ENCODE measurements around the gene HSD17B1.

Gene HSD17B1

GRCh38 chr17:42512733-42513251 is 39.9 kb upstream of the HSD17B1 start:
- no peak overlapping the region for H3K4me3 ChIP-seq (ENCODE audit: low read depth, low read length)
- TF ChIP-seq CTCF (IDR thresholded peaks at IDR 0.05; ENCODE audit: borderline replicate concordance, insufficient read depth, low read depth, low read length): no peak

GRCh38 chr17:42513686-42514085 is 39.0 kb upstream of the HSD17B1 start:
- H3K4me3 ChIP-seq (ENCODE audit: low read depth, low read length): no peak overlapping the region
- TF ChIP-seq CTCF (IDR thresholded peaks at IDR 0.05; ENCODE audit: borderline replicate concordance, insufficient read depth, low read depth, low read length): no peak

- TF ChIP-seq CTCF (IDR thresholded peaks at IDR 0.05; ENCODE audit: borderline replicate concordance, insufficient read depth, low read depth, low read length): no peak
- no peak overlapping the region for H3K4me3 ChIP-seq (ENCODE audit: low read depth, low read length)
Measured at GRCh38 chr17:42514279-42514678, 38.4 kb upstream of the HSD17B1 start.

- H3K4me3 ChIP-seq (ENCODE audit: low read depth, low read length): no peak overlapping the region
- no peak for TF ChIP-seq CTCF (IDR thresholded peaks at IDR 0.05; ENCODE audit: borderline replicate concordance, insufficient read depth, low read depth, low read length)
Measured at GRCh38 chr17:42514867-42515266, 37.9 kb upstream of the HSD17B1 start.

GRCh38 chr17:42517516-42517915 is 35.2 kb upstream of the HSD17B1 start:
- TF ChIP-seq CTCF (IDR thresholded peaks at IDR 0.05; ENCODE audit: borderline replicate concordance, insufficient read depth, low read depth, low read length): peak; percentile 88

GRCh38 chr17:42518046-42518754 is 34.5 kb upstream of the HSD17B1 start:
- H3K4me3 ChIP-seq (ENCODE audit: low read depth, low read length): no peak overlapping the region
- no peak for TF ChIP-seq CTCF (IDR thresholded peaks at IDR 0.05; ENCODE audit: borderline replicate concordance, insufficient read depth, low read depth, low read length)

More at GRCh38 chr17:42517516-42517915, 35.2 kb upstream of the HSD17B1 start:
- no peak overlapping the region for H3K4me3 ChIP-seq (ENCODE audit: low read depth, low read length)

All from GM12875 (cell line).